SK-N-SH treated with all-trans-retinoic acid at 6 μM for 48 hours (cell line): ENCODE measurements around the gene CAPZA3.

Source experiments
- ARNTL ChIP-seq: fragments of 450-650 bp; formaldehyde crosslinking; IDR thresholded peaks from 2 replicates; pipeline ENCODE4 v1.5.0; 2020; ENCODE audit warnings: low read depth, mild to moderate bottlenecking, moderate library complexity, borderline replicate concordance
- CSDC2 ChIP-seq: fragments of 250-450 bp; sonication (Bioruptor Pico); IDR thresholded peaks from 2 replicates; pipeline ENCODE4 v1.5.0; 2020; ENCODE audit warnings: mild to moderate bottlenecking, moderate library complexity
- GLIS3 ChIP-seq: fragments of 250-450 bp; sonication (Bioruptor Pico); IDR thresholded peaks from 2 replicates; pipeline ENCODE4 v1.5.0; 2020; ENCODE audit warnings: mild to moderate bottlenecking, moderate library complexity
- PATZ1 ChIP-seq: fragments of 250-450 bp; sonication (Bioruptor Pico); IDR thresholded peaks from 2 replicates; pipeline ENCODE4 v1.8.0; 2020; ENCODE audit warnings: mild to moderate bottlenecking, moderate library complexity, borderline replicate concordance
- SNAI2 ChIP-seq: fragments of 250-450 bp; sonication (Bioruptor Pico); IDR thresholded peaks from 2 replicates; pipeline ENCODE4 v1.5.0; 2020; ENCODE audit warnings: mild to moderate bottlenecking, moderate library complexity
- TCF4 ChIP-seq: fragments of 250-450 bp; sonication (Bioruptor Pico); IDR thresholded peaks from 2 replicates; pipeline ENCODE4 v1.8.0; 2021; ENCODE audit warnings: mild to moderate bottlenecking, moderate library complexity, borderline replicate concordance

GRCh38 chr12:18719922-18720510 is 17.9 kb upstream of the CAPZA3 start:
- TF ChIP-seq PATZ1 (CRISPR knock-in tag), result no peak
- no peak for TF ChIP-seq SNAI2 (CRISPR knock-in tag)
- no peak for TF ChIP-seq ARNTL (CRISPR knock-in tag)
- no peak for TF ChIP-seq GLIS3
- TF ChIP-seq CSDC2 (CRISPR knock-in tag), result no peak
- TF ChIP-seq TCF4 (CRISPR knock-in tag), result no peak
